GM12801 (cell line): ENCODE results near the gene LMX1B.

Experiments
- TF ChIP-seq, protein P1 (sequence below): IDR thresholded peaks from one replicate; pipeline ENCODE4 v1.5.1; 2011; ENCODE audit warnings: control low read depth; ENCODE audit not compliant: insufficient read length; ENCODE audit errors: extremely low read depth

The LMX1B gene

DNA sequence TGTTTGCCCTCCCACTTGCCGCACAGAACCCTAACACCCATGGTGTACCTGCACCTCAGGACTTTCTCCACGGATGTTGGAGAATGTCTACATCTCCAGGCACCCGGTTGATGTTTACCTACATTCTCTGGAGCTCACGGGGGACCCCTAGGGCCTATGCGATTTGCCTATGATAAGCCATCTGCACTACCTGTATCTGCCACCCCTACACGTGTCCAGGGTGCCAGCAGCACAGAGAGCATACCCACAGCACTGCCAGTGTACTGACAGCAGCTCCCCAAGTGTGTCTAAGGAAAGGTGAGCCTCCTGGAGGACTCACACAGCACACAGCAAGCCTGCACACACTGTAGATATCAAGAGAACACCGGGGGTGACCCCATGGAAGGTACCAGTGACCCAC lies 31.3 kb upstream of the LMX1B start:
- TF ChIP-seq, protein P1, sequence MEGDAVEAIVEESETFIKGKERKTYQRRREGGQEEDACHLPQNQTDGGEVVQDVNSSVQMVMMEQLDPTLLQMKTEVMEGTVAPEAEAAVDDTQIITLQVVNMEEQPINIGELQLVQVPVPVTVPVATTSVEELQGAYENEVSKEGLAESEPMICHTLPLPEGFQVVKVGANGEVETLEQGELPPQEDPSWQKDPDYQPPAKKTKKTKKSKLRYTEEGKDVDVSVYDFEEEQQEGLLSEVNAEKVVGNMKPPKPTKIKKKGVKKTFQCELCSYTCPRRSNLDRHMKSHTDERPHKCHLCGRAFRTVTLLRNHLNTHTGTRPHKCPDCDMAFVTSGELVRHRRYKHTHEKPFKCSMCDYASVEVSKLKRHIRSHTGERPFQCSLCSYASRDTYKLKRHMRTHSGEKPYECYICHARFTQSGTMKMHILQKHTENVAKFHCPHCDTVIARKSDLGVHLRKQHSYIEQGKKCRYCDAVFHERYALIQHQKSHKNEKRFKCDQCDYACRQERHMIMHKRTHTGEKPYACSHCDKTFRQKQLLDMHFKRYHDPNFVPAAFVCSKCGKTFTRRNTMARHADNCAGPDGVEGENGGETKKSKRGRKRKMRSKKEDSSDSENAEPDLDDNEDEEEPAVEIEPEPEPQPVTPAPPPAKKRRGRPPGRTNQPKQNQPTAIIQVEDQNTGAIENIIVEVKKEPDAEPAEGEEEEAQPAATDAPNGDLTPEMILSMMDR: no peak

DNA sequence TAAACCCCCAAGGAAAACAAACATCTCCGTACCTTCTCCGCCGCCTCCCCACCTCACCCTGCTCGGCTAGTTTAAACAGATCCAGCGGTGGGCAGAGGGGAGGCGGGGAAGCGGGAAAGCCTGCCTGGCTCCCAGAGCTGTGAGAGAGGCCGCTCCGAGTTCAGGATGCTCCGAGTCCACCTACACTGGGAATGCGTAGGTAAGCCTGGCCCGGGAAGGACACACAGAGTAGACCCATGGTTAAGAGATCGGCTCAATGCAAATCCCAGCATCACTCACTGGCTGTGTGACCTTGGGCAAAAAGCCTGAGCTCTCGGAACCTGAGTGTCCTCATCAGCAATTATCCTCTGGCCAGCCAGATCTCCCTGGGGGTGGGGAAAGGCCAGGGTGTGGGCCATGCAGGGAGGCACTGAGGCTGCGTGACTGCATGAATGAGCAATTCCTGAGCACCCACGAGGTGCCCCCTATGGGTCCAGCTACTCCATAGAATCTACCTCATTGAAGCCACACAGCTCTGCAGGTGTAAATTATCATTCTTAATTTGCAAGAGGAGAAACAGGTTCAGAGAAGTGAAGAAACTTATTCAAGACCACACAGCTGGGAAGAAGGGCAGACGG lies 30.5 kb upstream of the LMX1B start:
- TF ChIP-seq, protein P1: no peak

DNA sequence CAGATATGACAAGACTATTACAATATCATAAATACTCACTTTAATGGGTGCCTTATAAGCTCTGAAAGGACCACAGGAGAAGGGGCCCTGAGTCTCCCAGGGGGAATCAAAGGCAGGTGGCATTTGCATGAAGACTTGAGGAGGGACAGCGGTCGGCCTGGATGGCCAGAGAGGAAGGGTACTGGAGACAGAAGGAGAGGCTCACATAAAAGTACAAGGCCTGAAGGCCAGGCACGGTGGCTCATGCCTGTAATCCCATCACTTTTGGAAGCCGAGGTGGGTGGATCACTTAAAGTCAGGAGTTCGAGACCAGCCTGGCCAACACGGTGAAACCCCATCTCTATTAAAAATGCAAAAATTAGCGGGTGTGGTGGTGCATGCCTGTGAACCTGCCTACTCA lies 29.1 kb upstream of the LMX1B start:
- TF ChIP-seq, protein P1: no peak

DNA sequence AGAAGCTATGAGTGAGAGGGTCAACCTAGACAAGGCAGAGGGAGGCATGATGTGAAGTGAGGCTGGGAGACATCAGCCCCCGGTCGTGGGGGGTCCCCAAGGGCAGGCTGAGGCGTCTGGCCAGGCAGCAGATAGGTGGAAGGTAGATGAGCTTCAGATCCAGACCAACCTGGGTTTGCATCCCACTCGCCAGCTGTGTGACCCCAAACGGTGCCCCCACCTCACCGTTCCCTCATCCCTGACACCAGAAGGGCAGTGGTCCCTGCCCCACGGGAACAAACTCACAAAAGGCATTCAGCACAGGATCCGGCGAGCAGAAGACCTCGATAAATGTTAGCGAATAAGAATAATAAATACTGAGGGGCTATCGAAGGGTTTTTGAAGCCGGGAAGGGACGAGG lies 27.5 kb upstream of the LMX1B start:
- TF ChIP-seq, protein P1: no peak

DNA sequence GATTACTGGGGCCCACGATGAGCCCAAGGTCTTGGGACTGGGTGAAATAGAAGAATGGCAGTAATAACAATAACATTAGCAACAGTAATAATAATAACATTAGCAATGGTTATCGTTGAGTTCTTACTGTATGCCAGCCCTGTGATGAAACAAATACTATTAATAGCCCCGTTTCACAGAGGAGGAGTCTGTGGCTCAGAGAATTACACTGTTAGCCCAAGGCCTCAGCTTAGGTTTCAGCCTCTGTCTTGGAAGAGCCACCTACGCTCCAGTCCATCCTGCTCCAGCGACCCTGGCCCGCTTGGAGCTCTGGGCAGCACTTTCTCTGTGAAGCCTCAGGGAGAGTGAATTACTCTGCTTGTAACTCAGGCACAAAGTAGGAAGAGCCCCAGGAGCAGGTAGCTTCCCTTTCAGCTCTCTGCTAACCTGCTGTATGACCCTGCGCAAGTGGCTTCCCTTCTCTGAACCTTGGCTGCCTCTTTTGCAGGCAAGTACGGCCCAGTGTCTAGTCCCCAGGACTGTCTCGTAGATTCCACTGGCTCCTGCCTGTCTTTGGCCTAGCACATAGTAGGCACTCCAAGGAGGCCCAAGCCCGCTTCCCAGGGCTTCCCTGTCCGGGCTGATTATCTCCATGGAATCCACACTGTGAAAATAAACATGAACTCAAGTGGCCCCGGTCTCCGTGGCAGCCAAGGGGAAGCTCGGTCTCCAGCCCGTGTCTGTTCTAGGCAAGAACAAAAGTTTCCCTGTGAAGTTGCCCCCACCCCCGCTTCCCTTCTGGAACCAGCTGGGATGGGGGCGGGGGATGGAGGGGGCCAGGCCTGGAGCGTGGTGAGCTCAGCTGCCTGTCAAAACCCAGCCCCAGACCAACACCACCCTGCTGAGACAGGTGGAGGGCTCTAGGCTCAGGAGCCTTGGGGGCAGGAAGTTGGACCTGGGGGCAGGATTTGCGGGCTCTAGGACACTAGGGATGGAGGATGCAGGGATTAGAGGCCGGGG lies 26.2 kb upstream of the LMX1B start:
- TF ChIP-seq, protein P1: no peak

DNA sequence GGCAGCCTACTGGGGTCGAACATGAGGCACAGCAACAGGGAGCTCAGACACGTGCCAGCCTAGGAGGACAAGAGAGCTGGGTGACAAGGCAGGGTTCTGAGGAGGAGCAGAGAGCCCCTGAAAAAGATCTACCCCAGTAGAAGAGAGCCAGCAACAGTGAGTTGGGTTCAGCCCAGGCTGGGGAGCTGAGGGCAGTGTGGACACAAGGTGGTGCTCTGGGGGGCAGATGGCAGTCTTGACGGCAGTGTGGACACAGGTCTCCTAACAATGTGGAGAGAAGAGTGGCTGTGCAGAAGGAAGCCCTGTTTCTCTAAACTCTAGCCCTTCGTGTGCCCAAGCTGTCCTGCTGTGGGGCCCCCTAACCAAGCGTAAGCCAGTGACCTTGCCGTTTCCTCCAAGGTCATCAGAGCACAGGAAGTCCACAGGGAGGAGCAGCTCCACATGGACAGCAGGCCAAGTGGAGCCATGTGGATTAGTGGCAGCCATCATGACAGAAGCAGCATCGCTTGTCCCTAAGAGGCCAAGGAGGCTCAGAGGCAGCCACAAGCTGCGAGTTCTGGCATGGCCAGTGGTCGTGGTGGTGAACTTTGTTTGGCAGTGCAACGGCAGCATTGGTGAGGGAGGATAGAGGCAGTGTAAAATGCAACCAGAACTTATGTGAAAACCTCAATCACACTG lies 25.1 kb upstream of the LMX1B start:
- TF ChIP-seq, protein P1: no peak

DNA sequence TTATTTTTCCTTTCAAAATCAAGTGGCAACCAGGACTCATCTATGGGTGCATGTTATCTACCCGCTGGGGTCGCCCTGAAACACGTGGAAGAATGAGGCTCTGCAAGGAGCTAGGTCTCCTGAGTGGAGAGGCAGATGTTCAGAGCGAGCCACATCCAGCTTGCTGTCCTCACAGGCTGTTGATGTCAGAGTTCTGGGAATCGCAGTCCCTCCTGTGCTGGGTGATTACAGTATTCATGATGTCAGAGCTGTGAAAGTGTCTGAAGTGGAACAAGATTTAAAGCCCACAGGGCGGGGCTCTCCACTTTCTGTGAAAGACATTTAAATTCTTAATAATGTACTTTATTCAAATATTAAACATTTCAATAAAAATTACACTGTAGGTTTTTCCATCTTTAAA lies 24.4 kb upstream of the LMX1B start:
- TF ChIP-seq, protein P1: no peak
